Activated naive CD4-positive, alpha-beta T cell treated with Interleukin-2 at 50 U/mL for 16 hours (primary cell): ENCODE data around the gene RNF223.
"Not testable (repeated sequence)": the region's sequence is repeated elsewhere in the genome, so short reads cannot be mapped to it uniquely, and the experiment has no call there.

Experiments used
- DNase-seq: peaks from one replicate; pipeline ENCODE4 v3.0.0-alpha.2; 2020

RNF223 gene

DNA sequence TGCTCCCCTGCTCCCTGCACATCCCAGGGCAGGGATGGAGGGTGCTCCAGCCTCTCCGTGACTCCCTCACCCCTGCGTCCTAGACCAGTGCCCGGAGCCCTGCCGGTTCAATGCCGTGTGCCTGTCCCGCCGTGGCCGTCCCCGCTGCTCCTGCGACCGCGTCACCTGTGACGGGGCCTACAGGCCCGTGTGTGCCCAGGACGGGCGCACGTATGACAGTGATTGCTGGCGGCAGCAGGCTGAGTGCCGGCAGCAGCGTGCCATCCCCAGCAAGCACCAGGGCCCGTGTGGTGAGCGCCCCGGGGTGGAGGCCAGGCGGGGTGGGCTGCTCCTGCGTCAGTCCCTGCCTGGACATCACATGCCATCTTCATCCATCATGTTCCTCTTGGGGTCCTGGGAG, 32.2 kb downstream of the RNF223 start:
- DNase-seq = no peak

DNA sequence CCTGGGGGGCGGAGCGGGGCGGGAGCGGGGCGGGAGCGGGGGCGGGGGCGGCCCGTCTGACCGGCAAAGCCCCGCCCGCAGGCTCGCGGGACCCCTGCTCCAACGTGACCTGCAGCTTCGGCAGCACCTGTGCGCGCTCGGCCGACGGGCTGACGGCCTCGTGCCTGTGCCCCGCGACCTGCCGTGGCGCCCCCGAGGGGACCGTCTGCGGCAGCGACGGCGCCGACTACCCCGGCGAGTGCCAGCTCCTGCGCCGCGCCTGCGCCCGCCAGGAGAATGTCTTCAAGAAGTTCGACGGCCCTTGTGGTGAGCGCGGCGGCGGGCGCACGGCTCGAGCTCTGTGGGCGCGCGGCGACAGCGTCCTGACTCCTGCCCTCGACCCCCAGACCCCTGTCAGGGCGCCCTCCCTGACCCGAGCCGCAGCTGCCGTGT, 33.0 kb downstream of the RNF223 start:
- DNase-seq = no peak

- peak; percentile 73 for DNase-seq
Measured at GRCh38 chr1:1040004-1040991, 33.8 kb downstream of the RNF223 start.

DNA sequence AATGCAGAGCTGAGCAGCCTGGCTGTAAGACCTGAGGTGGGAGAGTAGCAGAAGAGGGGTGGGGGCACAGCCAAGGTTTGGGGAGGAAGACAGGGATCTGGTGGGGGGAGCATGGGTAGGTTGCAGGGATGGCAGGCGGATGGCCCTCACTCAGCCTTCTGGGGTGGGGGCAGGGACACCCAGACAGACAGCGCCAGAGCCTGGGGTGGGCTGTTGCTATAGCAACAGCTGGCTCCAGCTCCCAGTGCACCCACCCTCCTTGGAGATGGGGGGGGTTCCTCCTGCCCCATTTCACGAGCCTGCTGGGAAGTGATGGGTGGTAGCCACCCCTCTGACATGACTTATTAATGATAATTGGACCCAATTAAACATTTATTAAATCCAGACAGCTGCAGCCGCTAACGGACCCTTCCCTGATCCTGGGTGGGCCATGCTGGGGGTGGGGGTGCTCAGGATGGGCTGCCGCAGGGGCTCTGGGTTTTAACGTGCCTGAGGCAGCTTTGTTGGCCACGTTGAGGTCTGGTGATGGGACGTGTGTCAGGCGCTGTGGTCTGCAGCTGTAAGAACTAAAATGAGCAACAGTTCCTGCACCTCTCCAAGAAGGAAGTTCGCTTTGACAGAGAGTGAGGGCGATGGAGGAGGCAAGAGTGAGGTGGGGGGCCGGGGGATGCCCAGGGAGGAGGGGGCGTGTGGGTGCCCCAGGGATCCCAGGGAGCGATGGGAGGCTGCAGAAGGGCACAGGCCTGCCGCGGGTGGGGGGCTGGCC, 34.8 kb downstream of the RNF223 start:
- no peak for DNase-seq

GRCh38 chr1:1038694-1039093, 35.4 kb downstream of the RNF223 start:
- DNase-seq = no peak

DNA sequence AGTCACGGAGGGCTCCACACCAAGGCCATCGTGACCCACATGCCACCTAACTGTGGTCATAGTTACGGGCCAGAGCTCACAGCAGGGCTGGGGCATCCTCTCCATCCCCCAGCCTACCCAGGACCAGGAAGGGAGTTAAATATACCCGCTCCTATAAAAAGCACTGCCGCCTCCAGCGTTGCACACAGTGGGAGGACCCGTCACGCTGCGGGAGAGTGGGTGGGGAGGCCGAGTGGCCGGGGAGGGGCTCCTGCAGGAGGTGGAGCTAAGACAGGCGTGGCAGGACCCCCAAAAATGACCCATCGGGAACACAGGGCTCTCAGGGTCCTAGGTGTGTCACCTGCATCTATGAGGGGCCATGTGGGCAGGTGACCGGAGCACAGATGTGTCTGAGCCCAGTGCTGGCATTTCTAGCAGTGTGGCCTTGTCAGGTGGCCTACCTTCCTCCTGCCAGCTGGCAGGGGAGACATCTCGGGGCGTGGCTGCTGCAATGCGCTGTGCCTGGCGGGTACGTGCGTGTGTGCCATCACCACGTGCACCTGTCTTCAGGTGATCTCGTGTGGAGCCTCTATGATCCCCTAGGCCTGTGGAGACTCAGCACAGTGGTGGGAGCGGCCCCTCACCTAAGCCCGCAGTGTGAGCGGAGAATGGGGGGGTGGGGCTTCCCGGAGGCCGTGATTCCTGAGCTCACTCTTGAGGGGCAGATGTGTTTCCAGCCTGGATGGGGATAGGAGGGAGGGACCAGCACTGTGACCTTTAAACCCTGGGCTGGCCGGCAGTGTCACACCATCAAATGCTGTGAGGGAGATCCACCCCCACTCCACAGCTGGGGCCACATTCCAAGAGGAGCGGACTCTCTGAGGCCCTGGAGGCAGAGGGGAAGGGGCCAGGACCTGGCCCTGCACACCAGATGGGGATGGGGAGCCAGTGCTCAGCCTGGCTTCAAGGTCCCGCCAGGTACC, 36.5 kb downstream of the RNF223 start:
- no peak for DNase-seq

DNA sequence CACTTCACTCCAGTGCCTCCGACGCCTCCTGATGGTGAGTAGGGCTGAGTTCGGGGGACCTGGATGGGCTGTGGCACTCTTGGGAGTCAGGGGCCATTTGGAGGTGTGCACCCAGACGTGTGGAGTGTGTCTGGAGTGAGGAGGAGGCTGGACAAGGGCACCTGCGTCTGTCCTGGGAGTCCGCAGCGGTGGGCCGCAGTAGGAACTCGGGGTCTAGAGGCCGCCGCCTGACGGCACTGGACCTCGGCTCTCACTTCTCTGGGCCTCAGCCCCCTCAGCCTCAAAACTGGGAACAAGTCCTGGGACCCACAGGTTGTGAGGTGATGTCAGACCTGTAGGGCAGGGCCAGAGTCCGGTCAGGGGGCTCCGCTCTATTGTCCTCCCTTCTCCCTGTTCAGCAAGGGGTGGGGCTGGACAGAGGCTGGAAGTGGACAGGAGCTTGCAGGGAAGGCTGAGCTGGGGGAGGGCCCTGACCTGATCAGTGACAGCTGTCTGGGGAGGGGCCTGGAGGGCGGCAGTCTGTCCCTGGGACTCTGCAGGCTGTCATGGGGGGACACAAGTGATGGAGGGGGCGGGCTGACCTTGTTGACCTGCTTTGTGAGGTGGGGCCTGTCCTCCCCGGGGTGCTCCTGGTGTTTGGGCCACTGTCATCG, 38.7 kb downstream of the RNF223 start:
- DNase-seq = no peak

- no peak for DNase-seq
Measured at GRCh38 chr1:1034439-1034781, 39.7 kb downstream of the RNF223 start.

GRCh38 chr1:1033731-1034438, 40.2 kb downstream of the RNF223 start:
- DNase-seq = no peak

DNA sequence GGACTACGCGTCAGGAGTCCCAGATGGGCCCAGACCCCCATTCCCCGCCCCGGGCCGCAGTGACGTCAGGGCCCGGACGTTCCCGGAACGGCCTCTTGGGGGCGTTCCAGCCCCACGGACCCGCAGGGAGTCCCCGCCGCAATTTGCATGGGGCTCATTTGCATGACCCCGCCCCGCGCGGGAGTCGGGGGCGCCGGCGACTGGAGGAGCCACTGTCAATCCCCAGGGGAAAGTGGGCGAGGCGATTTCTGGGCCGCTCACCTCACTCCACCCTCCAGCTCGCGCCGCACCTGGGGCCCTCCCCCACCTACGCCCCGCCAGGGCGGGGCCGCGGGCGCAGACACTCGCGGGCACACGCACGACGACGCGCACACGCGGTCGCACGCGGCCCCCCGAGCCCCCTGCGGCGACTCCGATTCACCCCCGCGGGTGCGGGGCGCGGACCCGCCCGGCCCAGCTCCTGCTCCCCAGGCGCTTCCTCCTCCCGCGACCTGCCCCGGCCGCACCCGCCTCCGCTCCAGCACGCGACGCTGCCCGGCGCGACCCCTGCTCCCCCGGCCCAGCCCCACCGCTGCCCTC, 41.0 kb downstream of the RNF223 start:
- peak; percentile 90 for DNase-seq

DNA sequence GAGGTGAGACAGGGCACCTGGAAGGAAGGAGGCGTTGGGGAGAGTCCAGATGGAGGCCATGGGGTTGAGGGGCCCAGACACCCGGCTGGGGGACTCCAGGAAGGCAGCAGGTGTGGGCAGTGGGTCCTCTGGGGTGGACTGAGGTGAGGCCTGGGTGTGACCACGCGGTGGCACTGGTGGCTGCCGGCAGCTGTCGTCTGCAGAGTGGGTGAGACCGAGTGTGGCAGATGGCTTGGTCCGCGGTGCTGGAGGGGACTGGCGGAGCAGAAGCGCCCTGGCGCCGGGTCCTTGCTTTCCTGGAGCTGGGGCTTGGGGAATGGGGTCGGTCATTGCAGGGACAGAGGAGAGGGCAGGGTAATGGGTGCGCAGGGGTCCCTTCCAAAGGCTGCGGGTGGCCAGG, 41.7 kb downstream of the RNF223 start:
- no peak for DNase-seq

DNA sequence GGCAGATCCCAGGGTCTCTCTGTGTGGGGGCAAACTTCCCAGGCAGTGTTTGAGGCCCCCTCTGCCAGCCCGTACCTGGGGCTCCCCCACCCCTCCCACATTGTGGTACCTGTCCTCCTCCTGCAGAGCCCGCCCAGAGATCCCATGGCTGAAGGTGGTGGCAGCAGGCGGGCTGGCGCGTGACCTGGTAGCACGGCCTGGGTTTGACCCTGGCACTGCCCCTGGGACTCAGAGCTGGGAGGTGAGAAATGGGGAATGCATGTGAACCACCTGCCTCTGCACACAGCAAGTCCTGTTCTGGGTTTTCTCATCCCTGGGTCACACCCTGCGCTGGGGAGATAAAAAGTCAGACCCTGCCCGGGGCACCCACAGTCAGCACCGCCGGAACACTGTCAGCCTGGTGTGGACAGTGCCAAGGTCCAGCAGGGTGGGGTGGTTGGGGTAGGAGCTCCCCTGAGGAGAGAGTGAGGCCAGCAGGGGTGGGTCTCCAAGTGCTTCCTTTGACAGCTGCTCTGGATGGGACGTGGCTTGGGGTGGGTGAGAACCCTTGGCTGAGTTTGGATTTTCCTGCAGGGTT, 42.4 kb downstream of the RNF223 start:
- DNase-seq = no peak

DNA sequence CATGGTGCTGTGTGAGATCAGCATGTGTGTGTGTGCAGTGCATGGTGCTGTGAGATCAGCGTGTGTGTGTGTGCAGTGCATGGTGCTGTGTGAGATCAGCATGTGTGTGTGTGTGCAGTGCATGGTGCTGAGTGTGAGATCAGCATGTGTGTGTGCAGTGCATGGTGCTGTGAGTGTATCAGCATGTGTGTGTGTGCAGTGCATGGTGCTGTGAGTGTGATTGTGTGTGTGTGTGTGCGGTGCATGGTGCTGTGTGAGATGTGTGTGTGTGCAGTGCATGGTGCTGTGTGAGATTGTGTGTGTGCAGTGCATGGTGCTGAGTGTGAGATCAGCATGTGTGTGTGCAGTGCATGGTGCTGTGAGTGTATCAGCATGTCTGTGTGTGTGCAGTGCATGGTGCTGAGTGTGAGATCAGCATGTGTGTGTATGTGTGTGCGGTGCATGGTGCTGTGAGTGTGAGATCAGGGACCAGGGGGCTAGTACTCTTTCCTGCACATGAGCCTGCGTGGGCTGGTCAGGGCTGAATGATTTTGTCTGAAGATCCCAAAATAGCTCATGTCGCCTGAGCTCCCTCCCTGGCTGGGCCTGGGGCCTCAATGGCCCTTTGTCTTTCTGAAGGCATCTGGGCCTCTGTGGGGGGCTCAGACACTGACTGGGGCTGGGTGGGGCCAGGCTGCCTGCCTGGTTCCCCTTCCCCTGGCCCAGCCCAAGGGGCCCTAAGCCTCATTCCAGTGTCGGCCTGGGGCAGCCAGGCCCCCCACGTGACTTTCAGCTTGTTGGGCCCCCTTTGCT, 43.0 kb downstream of the RNF223 start:
- DNase-seq = not testable (repeated sequence)

- DNase-seq = no peak
Measured at GRCh38 chr1:1027791-1028190, 46.3 kb downstream of the RNF223 start.

DNA sequence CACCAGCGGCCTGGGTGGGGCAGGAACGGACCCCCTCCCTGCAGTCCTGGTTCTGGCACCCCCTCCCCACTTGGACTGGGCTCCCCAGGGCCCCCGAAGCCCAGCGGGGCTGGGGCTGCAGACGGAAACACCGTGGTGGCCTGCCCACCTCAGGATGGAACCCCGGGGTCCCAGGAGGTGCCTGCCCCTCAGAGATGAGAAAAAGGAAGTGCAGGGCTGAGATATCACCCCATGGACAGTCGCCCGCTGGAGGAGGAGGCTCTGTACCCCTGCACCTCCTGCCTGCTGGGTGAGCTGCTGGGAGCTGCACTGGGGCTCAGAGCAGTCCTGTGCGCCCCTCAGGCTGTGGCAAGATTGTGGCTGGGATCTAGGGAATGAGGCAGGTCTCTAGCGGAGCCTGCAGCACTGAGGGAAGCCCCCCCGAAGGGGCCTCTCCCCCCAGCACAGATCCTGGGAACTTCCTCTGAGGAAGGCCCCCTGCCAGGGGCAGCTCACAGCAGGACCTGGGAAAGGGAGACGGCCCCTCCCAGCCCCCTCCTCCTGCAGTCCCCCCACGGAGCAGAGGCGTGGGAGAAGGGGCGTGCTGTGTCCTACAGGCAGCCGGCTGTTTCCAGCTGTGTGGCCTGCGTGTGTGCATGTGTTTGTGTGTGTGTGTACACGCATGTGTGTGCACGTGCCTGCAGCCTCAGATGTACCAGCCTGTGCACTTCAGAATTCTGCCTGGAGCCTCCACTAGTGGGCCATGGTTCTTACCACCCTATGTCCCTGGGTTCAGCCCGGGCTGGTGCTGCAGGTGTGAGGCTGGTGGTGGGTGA, 47.3 kb downstream of the RNF223 start:
- DNase-seq = no peak

DNA sequence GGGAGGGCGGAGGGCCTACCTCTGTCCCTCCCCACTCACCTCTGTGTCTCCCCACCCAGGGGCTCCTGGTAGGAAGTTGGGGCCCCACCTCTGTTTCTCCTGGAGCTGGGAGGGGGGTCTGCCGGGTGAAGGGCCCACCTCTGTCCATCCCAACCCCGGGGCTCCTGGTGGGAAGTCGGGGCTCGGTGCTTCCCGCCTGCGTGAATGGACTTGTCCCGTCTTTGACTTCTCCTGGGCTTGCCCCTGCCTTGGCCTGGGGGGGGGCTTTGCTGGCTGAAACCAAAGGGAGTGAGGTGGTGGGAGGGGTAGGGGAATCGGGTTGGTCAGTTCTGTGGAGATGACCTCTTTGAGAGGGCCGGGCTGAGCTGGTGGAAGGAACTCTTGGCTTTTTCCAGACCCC, 48.4 kb downstream of the RNF223 start:
- no peak for DNase-seq

GRCh38 chr1:1024771-1025699, 49.1 kb downstream of the RNF223 start:
- no peak for DNase-seq
